Lung microvascular endothelial cell (primary cell): ENCODE results near the gene ALS2. TPM values are rescaled to one million over a fixed set of nuclear protein-coding genes. Genes with fewer than 3 reads are reported as not detected.
"Not testable (repeated sequence)": the region's sequence is repeated elsewhere in the genome, so short reads cannot be mapped to it uniquely, and the experiment has no call there.

Source experiments
- DNase-seq, 2 donors: peaks; one replicate each; pipeline versions ENCODE4 v3.0.0 to v3.0.0-alpha.2; 2010; ENCODE audit warnings: low read depth in 2 of 2
- total RNA-seq: library from RNA; depleted of rRNA; stranded (reverse); fragments of >200 nt; gene quantifications from 2 replicates; pipeline ENCODE4 v1.2.1, GENCODE V29; 2014

The ALS2 gene
- total RNA-seq, 1 donor from 2014 or later, result 18.7 TPM

- DNase-seq, result no peak
Observed at GRCh38 chr2:201678401-201678800, 102.3 kb downstream of the ALS2 start.

- no peak for DNase-seq
Observed at GRCh38 chr2:201675454-201675853, 105.3 kb downstream of the ALS2 start.

GRCh38 chr2:201674794-201675193, 105.9 kb downstream of the ALS2 start:
- no peak for DNase-seq

GRCh38 chr2:201674298-201674697, 106.4 kb downstream of the ALS2 start:
- no peak for DNase-seq

GRCh38 chr2:201673546-201673945, 107.2 kb downstream of the ALS2 start:
- no peak for DNase-seq

GRCh38 chr2:201671205-201671604, 109.5 kb downstream of the ALS2 start:
- not testable (repeated sequence) for DNase-seq

- DNase-seq, result no peak
Observed at GRCh38 chr2:201669865-201670264, 110.9 kb downstream of the ALS2 start.

GRCh38 chr2:201668402-201668910, 112.3 kb downstream of the ALS2 start:
- no peak for DNase-seq

- DNase-seq, result no peak
Observed at GRCh38 chr2:201664334-201664733, 116.4 kb downstream of the ALS2 start.

- no peak for DNase-seq
Observed at GRCh38 chr2:201661366-201661765, 119.4 kb downstream of the ALS2 start.

- DNase-seq, result no peak
Observed at GRCh38 chr2:201660293-201660895, 120.3 kb downstream of the ALS2 start.

- DNase-seq, result no peak
Observed at GRCh38 chr2:201656740-201657139, 124.0 kb downstream of the ALS2 start.

GRCh38 chr2:201656102-201656501, 124.6 kb downstream of the ALS2 start:
- DNase-seq, result no peak

- peak; percentile 33 to 88 for DNase-seq
Observed at GRCh38 chr2:201654616-201655384, 125.9 kb downstream of the ALS2 start.

- DNase-seq, result no peak
Observed at GRCh38 chr2:201653221-201653620, 127.5 kb downstream of the ALS2 start.

Other genes with a start within 250 kb of the ALS2 start
- gene TMEM237, start 137.4 kb downstream of the ALS2 start, total RNA-seq, result 11.9 and 13.9 TPM in 2 replicates
- 0.20 and 2.0 TPM in 2 replicates for gene MPP4, start 82.3 kb downstream of the ALS2 start, total RNA-seq
- gene CDK15, start 25.6 kb upstream of the ALS2 start, total RNA-seq, result not detected in 2 replicates